Ovary (tissue), 3 donors: ENCODE measurements around the gene RASGRP1.
A peak's percentile ranks its signal among the peaks of the same experiment; 100 is the strongest.

Experiments
- CTCF ChIP-seq, 3 donors: fragments of 450-650 bp in 2 of 3; fragments of 200-600 bp in 1 of 3; IDR thresholded peaks; one replicate each; pipeline versions ENCODE4 v1.5.1 to v1.8.0; 2016 to 2022; ENCODE audit warnings: antibody characterized with exemption in 3 of 3, mild to moderate bottlenecking in 1 of 3
- EP300 ChIP-seq: sonication (generic); formaldehyde crosslinking; IDR thresholded peaks from one replicate; pipeline ENCODE4 v1.6.1; 2017; ENCODE audit warnings: antibody characterized with exemption
- POLR2A ChIP-seq: fragments of 450-650 bp; IDR thresholded peaks from one replicate; pipeline ENCODE4 v1.6.1; 2017; ENCODE audit warnings: antibody characterized with exemption, mild to moderate bottlenecking, moderate library complexity
- donor health status: DM: no; HTN: no; CAD: no.

GRCh38 chr15:38440353-38441129, 124.1 kb downstream of the RASGRP1 start:
- no peak for TF ChIP-seq EP300
- TF ChIP-seq POLR2A, result no peak
- TF ChIP-seq CTCF (IDR thresholded peaks at IDR 0.05), result peak; percentile 50 to 74 (median 61)
